H9 (cell line): ENCODE measurements around the gene ALDH1L1. TPM values are rescaled to one million over a fixed set of nuclear protein-coding genes. Genes with fewer than 3 reads are reported as not detected.

Experiments used
- DNase-seq: peaks from one replicate; pipeline ENCODE4 v3.0.0-alpha.2; 2017
- H2AFZ ChIP-seq: one replicate; pipeline ENCODE4 v1.6.1; 2013; ENCODE audit warnings: mild to moderate bottlenecking, low read length, control low read depth, moderate library complexity
- H2AK5ac ChIP-seq: 2 replicates; pipeline ENCODE4 v1.6.1; 2013; ENCODE audit warnings: low read length, control low read depth, mixed read lengths; ENCODE audit not compliant: insufficient read length
- H2BK120ac ChIP-seq: one replicate; pipeline ENCODE4 v1.6.1; 2013; ENCODE audit warnings: low read depth, mild to moderate bottlenecking, low read length, control low read depth, inconsistent platforms; ENCODE audit not compliant: poor library complexity, severe bottlenecking
- H2BK12ac ChIP-seq: 2 replicates; pipeline ENCODE4 v1.6.1; 2013; ENCODE audit warnings: low read length, control low read depth, mixed read lengths, low read depth; ENCODE audit not compliant: insufficient read length
- H2BK15ac ChIP-seq: 2 replicates; pipeline ENCODE4 v1.6.1; 2013; ENCODE audit warnings: low read depth, low read length, control low read depth
- H2BK20ac ChIP-seq: one replicate; pipeline ENCODE4 v1.6.1; 2013; ENCODE audit warnings: low read depth, mild to moderate bottlenecking, low read length, control low read depth, inconsistent platforms; ENCODE audit not compliant: poor library complexity, severe bottlenecking
- H2BK5ac ChIP-seq: 2 replicates; pipeline ENCODE4 v1.6.1; 2013; ENCODE audit warnings: low read length, control low read depth, mixed read lengths; ENCODE audit not compliant: insufficient read length
- H3K14ac ChIP-seq: 2 replicates; pipeline ENCODE4 v1.6.1; 2013; ENCODE audit warnings: low read length, control low read depth; ENCODE audit not compliant: insufficient read depth
- H3K18ac ChIP-seq: 2 replicates; pipeline ENCODE4 v1.6.1; 2013; ENCODE audit warnings: low read depth, mild to moderate bottlenecking, mixed read lengths, low read length, control low read depth; ENCODE audit not compliant: insufficient read length
- H3K23ac ChIP-seq: 2 replicates; pipeline ENCODE4 v1.6.1; 2013; ENCODE audit warnings: low read length, control low read depth, mixed read lengths, low read depth; ENCODE audit not compliant: insufficient read length
- H3K23me2 ChIP-seq: 2 replicates; pipeline ENCODE4 v1.6.1; 2013; ENCODE audit warnings: low read depth, mild to moderate bottlenecking, mixed read lengths, low read length, control low read depth; ENCODE audit not compliant: insufficient read length, poor library complexity, severe bottlenecking
- H3K27ac ChIP-seq: 2 replicates; pipeline ENCODE4 v1.5.1; 2013; ENCODE audit warnings: low read length, control low read depth, mixed read lengths, low read depth; ENCODE audit not compliant: insufficient read length
- H3K27me3 ChIP-seq: 2 replicates; pipeline ENCODE4 v1.6.1; 2013; ENCODE audit warnings: low read length, control low read depth, inconsistent platforms; ENCODE audit not compliant: insufficient read depth
- H3K4ac ChIP-seq: 2 replicates; pipeline ENCODE4 v1.6.1; 2013; ENCODE audit warnings: low read depth, mild to moderate bottlenecking, control low read depth, inconsistent platforms, low read length, moderate library complexity
- H3K4me1 ChIP-seq: 2 replicates; pipeline ENCODE4 v1.6.1; 2013; ENCODE audit warnings: low read length, control low read depth, inconsistent platforms; ENCODE audit not compliant: insufficient read depth
- H3K4me2 ChIP-seq: 2 replicates; pipeline ENCODE4 v1.6.1; 2013; ENCODE audit warnings: low read length, control low read depth, mixed read lengths; ENCODE audit not compliant: insufficient read length, insufficient read depth
- H3K56ac ChIP-seq: 2 replicates; pipeline ENCODE4 v1.6.1; 2013; ENCODE audit warnings: low read depth, mild to moderate bottlenecking, mixed read lengths, low read length, control low read depth; ENCODE audit not compliant: insufficient read length
- H3K79me1 ChIP-seq: 2 replicates; pipeline ENCODE4 v1.6.1; 2013; ENCODE audit warnings: low read depth, mild to moderate bottlenecking, moderate library complexity, low read length, control low read depth, inconsistent platforms; ENCODE audit not compliant: insufficient read depth, poor library complexity, severe bottlenecking
- H3K79me2 ChIP-seq: 2 replicates; pipeline ENCODE4 v1.6.1; 2013; ENCODE audit warnings: low read length, control low read depth, inconsistent platforms; ENCODE audit not compliant: insufficient read depth
- H3K9ac ChIP-seq: 2 replicates; pipeline ENCODE4 v1.6.1; 2013; ENCODE audit warnings: low read length, control low read depth, mixed read lengths; ENCODE audit not compliant: insufficient read length; ENCODE audit errors: extremely low read depth
- H3K9me3 ChIP-seq: one replicate; pipeline ENCODE4 v1.6.1; 2013; ENCODE audit warnings: low read depth, low read length, inconsistent platforms; ENCODE audit not compliant: control insufficient read depth
- H3T11ph ChIP-seq: one replicate; pipeline ENCODE4 v1.6.1; 2013; ENCODE audit warnings: mild to moderate bottlenecking, low read length, control low read depth, inconsistent platforms
- H4K20me1 ChIP-seq: one replicate; pipeline ENCODE4 v1.6.1; 2013; ENCODE audit not compliant: control insufficient read depth, insufficient read length, insufficient read depth
- H4K5ac ChIP-seq: 2 replicates; pipeline ENCODE4 v1.6.1; 2013; ENCODE audit warnings: low read depth, mild to moderate bottlenecking, mixed read lengths, low read length, control low read depth; ENCODE audit not compliant: insufficient read length
- H4K8ac ChIP-seq: replicated peaks from 2 replicates; pipeline ENCODE4 v1.6.1; 2013; ENCODE audit warnings: low read length, control low read depth, mixed read lengths, low read depth; ENCODE audit not compliant: insufficient read length
- H4K91ac ChIP-seq: 2 replicates; pipeline ENCODE4 v1.6.1; 2013; ENCODE audit warnings: low read depth, mild to moderate bottlenecking, moderate library complexity, mixed read lengths, low read length, control low read depth; ENCODE audit not compliant: insufficient read length
- H3K27ac Mint-ChIP-seq, 3 experiments: 2 replicates in 2 of 3; 3 replicates in 1 of 3; pipeline ENCODE4 v1.8.0; 2020 to 2021; ENCODE audit warnings: mixed read lengths in 3 of 3, mild to moderate bottlenecking in 1 of 3, moderate library complexity in 1 of 3
- H3K27me3 Mint-ChIP-seq: 2 replicates; pipeline ENCODE4 v1.8.0; 2021; ENCODE audit warnings: low read depth, mild to moderate bottlenecking, moderate library complexity, mixed read lengths
- H3K36me3 Mint-ChIP-seq, 3 experiments: 2 replicates in 2 of 3; 3 replicates in 1 of 3; pipeline ENCODE4 v1.8.0; 2020 to 2021; ENCODE audit warnings: low read depth in 3 of 3, mixed read lengths in 3 of 3; ENCODE audit not compliant: insufficient read depth in 1 of 3
- H3K4me1 Mint-ChIP-seq, 2 experiments: 2 replicates each; pipeline ENCODE4 v1.8.0; 2020; ENCODE audit warnings: mixed read lengths in 2 of 2
- H3K4me3 Mint-ChIP-seq, 2 experiments: 2 replicates in 1 of 2; 3 replicates in 1 of 2; pipeline ENCODE4 v1.8.0; 2020 to 2021; ENCODE audit warnings: mild to moderate bottlenecking in 2 of 2, mixed read lengths in 2 of 2, moderate library complexity in 1 of 2
- H3K9me3 Mint-ChIP-seq, 2 experiments: 2 replicates in 1 of 2; 3 replicates in 1 of 2; pipeline ENCODE4 v1.8.0; 2020; ENCODE audit warnings: mild to moderate bottlenecking in 2 of 2, mixed read lengths in 2 of 2, moderate library complexity in 1 of 2
- CTCF ChIP-seq: fragments of 200-600 bp; sonication (generic); conservative IDR thresholded peaks from 3 replicates; pipeline ENCODE4 v1.8.0; 2021; ENCODE audit warnings: antibody characterized with exemption, mild to moderate bottlenecking
- WGBS: extraction: QIAGEN DNeasy Blood & Tissue Kit; methylation state at CpG from one replicate; pipeline ENCODE4 v1.1.7; 2013; ENCODE audit warnings: missing lambda C conversion rate, low lambda C conversion rate, mixed read lengths; ENCODE audit not compliant: insufficient read length; ENCODE audit errors: extremely low coverage; 5-methylcytosine and 5-hydroxymethylcytosine counted together
- total RNA-seq: library from RNA; stranded (reverse); gene quantifications from 2 replicates; pipeline ENCODE4 v1.2.1, GENCODE V29; 2021

Gene ALDH1L1
- total RNA-seq, 1 experiment from 2014 or later = 0.90 TPM

DNA sequence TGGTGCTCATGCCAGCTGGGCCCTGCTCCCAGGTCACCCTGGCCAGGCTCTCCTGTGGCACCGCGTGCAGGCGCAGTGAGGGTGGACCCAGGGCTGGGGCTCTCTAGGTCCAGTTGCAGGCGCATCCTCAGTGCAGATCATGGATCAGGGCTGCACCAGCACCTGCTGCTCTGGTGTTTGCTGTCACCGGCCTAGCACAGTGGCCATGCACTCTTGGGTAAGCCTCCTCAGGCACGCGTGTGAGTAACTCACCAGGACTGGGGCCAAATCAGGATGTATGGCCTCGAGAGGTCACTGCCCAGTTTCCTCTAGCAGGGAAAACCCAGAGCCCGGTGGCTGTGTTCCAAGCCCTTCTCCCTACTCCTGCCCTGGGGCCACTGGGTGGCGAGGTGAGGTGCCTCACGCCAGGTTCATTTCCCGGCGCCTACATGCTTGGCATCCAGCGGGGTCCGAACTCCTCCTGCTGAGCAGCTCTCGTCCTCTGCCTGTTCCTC is 50.9 kb downstream of the ALDH1L1 start:
- Histone ChIP-seq H3K9me3 (no peaks in the 10 kb centered on the region), H3K9ac (no peak overlapping the region), H4K8ac (no peak overlapping the region), H3T11ph (no peak overlapping the region), H2BK5ac (no peak overlapping the region), H3K4me1 (peaks cover 3% of the 10 kb centered on the region; the same call in 1 of the 2 replicates), H3K27me3 (no peaks in the 10 kb centered on the region), H3K14ac (no peak overlapping the region), H4K91ac (no peak overlapping the region), H2BK20ac (no peak overlapping the region), H3K23ac (no peak overlapping the region), H4K20me1 (no peaks in the 10 kb centered on the region), H2AFZ (no peak overlapping the region), H3K4ac (no peak overlapping the region), H3K27ac (no peak overlapping the region), H3K18ac (no peak overlapping the region), H2AK5ac (no peak overlapping the region), H3K56ac (no peak overlapping the region), H3K79me2 (no peaks in the 10 kb centered on the region), H2BK15ac (no peak overlapping the region; the same call in 1 of the 2 replicates), H3K79me1 (no peaks in the 10 kb centered on the region), H3K4me2 (no peak overlapping the region), H2BK12ac (no peak overlapping the region), H2BK120ac (no peak overlapping the region), H4K5ac (no peak overlapping the region), H3K23me2 (no peaks in the 10 kb centered on the region)
- no peak overlapping the region for H3K4me3 Mint-ChIP-seq
- H3K27me3 Mint-ChIP-seq = peaks cover 15% of the 10 kb centered on the region
- H3K4me1 Mint-ChIP-seq = peaks cover 22 to 32% of the 10 kb centered on the region in 2 experiments
- no peak for TF ChIP-seq CTCF
- no peaks in the 10 kb centered on the region for H3K36me3 Mint-ChIP-seq
- peak; percentile 23 for DNase-seq
- no peak overlapping the region for H3K27ac Mint-ChIP-seq
- no peaks in the 10 kb centered on the region; a peak in 1 of 5 replicates for H3K9me3 Mint-ChIP-seq
- WGBS = no CpG with 5 or more reads among the region's 16 CpGs
